IPS DF 4.7 (cell line): ENCODE data around the gene CDKN1B.
"Not testable (repeated sequence)": the region's sequence is repeated elsewhere in the genome, so short reads cannot be mapped to it uniquely, and the experiment has no call there.

Experiments
- DNase-seq: peaks from one replicate; pipeline ENCODE4 v3.0.0-alpha.2; 2013; ENCODE audit warnings: low spot score; ENCODE audit errors: extremely low read depth

The CDKN1B gene

GRCh38 chr12:12723681-12724420, 6.7 kb downstream of the CDKN1B start:
- DNase-seq: no peak

GRCh38 chr12:12724421-12725085, 7.4 kb downstream of the CDKN1B start:
- DNase-seq: no peak

- DNase-seq: no peak
These were observed 8.2 kb downstream of the CDKN1B start for GRCh38 chr12:12725086-12725955.

- no peak for DNase-seq
These were observed 8.9 kb downstream of the CDKN1B start for GRCh38 chr12:12725956-12726554.

- no peak for DNase-seq
These were observed 9.5 kb downstream of the CDKN1B start for GRCh38 chr12:12726555-12727093.

- no peak for DNase-seq
These were observed 14.0 kb downstream of the CDKN1B start for GRCh38 chr12:12731178-12731577.

GRCh38 chr12:12731785-12732184, 14.6 kb downstream of the CDKN1B start:
- no peak for DNase-seq

- DNase-seq: no peak
These were observed 15.9 kb downstream of the CDKN1B start for GRCh38 chr12:12733118-12733517.

GRCh38 chr12:12734054-12734453, 16.9 kb downstream of the CDKN1B start:
- no peak for DNase-seq

GRCh38 chr12:12734561-12735071, 17.4 kb downstream of the CDKN1B start:
- DNase-seq: no peak

- DNase-seq: no peak
These were observed 18.1 kb downstream of the CDKN1B start for GRCh38 chr12:12735301-12735700.

- DNase-seq: no peak
These were observed 19.9 kb downstream of the CDKN1B start for GRCh38 chr12:12736759-12737676.

- not testable (repeated sequence) for DNase-seq
These were observed 21.0 kb downstream of the CDKN1B start for GRCh38 chr12:12738152-12738551.

- DNase-seq: no peak
These were observed 24.5 kb downstream of the CDKN1B start for GRCh38 chr12:12741660-12742059.

GRCh38 chr12:12744546-12745305, 27.6 kb downstream of the CDKN1B start:
- DNase-seq: no peak

- no peak for DNase-seq
These were observed 28.5 kb downstream of the CDKN1B start for GRCh38 chr12:12745576-12746211.

- DNase-seq: no peak
These were observed 30.1 kb downstream of the CDKN1B start for GRCh38 chr12:12747278-12747677.

GRCh38 chr12:12748044-12748443, 30.9 kb downstream of the CDKN1B start:
- DNase-seq: no peak

GRCh38 chr12:12749433-12749832, 32.3 kb downstream of the CDKN1B start:
- no peak for DNase-seq
